Activated effector memory CD4-positive, alpha-beta T cell treated with anti-CD3 and anti-CD28 coated beads, Interleukin-2, amount 50 U/mL, for 16 hours (primary cell): ENCODE measurements around the gene CPHXL2.

Experiments
- DNase-seq: peaks from one replicate; pipeline ENCODE4 v3.0.0-alpha.2; 2020

CPHXL2 gene

DNA sequence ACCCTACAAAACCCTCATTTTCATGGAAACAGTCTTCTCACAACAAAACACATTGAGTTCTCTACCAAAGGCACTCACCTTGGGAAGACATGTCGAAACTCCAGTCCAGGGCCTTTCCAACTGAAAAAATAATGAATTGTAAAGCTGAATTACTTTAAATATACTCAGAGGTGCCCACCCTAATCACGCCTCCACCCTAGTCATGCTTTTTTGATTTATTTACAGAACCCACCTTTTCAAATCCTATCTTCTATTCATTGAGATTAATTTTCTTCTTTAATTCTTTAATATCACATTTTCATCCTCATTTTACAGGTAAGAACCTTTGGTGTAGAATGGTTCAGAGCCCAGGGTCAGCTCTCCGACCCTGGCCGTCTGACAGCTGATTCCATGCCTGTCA, at the start of gene CPHXL2:
Gene CPHXL2, minus strand, starts transcription at position 101 of the 400 bp plus-strand sequence. Its CDS starts 10 bp downstream, at position 91.
- DNase-seq = no peak

DNA sequence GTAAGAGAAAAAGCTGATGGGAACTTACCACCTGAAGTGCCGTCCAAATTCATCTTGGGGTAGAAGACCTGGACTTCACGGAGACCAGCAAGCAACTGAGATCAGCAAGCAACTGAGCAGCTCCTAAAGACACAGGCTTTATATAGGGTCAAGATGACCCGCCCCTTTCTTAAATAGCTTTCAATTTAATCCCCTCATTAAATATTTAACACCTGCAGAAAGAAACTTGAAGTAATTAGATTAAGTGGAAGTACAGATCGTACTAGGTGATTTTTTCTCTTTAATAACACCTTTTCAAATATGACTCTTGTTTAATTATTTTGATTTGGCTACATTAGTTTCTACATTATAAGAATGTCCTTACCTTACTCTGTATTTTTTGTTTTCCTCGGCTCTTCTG, 49.6 kb upstream of the CPHXL2 start, which contains the start of gene CPHXL:
Gene CPHXL, minus strand, starts transcription at position 101 of the 400 bp plus-strand sequence. Its CDS starts 48 bp downstream, at position 53.
- no peak for DNase-seq

DNA sequence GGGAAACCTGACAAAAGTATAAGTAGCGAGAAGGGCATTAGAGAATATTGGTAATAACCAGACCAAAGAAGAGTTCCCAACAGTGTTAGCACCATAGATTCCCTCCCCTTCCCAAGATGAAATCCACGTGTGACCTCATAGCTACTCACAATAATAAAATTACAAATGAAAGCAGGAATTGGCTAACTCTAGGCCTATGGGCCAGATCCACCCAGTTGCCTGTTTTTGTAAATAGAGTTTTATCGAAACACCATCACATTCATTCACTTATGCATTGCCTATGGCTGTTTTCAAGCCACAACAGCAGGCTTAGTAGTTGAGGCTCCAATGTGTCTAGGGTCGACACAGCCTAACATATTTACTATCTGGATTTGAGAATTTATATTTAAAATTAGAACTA, 41.6 kb upstream of the CPHXL2 start:
- DNase-seq = no peak

DNA sequence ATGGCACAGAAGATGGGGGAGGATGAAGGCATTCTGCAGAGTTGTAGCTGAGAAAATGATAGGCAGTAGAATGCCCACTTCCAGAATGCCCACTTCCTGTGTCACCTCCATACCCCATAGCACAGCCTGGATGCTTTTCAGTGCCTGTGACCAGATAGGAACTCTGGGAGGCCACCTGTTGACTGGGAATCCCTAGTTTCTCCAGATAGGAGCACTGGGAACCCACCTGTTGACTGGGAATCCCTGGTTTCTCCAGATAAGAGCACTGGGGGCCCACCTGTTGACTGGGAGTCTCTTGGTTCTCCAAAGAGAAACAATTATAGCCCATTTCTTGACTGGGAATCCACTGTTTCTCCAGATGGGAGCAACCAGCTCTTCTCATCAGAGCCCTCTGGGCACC, 37.9 kb upstream of the CPHXL2 start:
- no peak for DNase-seq

DNA sequence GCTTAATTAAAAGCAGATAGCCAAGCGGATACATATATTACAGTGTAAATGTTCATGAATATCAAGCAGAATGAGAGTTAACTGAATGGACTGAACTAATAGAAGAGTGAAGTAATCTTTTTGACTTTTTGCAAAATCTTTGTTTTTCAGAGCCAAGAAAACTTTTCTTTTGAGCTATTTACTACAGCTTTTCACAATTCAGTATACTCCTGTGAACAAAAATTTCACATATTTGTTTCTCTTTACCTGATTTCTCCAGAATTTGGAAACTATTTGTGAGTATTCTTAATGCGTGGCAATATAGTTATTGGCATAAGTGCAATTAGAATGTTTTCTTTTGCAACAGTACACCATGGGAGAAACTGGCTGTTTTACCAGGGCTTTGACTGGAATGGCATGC, 33.5 kb upstream of the CPHXL2 start:
- no peak for DNase-seq

DNA sequence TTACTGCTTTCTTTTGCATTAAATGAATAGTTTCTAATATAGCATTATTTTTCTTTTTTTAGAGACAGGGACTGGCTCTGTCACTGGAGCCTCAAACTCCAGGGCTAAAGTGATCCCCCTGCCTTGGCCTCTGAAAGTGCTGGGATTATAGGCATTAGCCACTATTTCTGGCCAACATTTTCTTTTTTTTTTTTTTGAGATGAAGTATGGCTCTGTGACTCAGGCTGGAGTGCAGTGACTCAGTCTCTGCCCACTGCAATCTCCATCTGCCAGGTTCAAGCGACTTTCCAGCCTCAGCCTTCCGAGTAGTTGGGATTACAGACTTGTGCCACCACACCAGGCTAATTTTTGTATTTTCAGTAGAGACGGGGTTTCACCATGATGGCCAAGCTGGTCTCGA, 26.5 kb upstream of the CPHXL2 start:
- no peak for DNase-seq

DNA sequence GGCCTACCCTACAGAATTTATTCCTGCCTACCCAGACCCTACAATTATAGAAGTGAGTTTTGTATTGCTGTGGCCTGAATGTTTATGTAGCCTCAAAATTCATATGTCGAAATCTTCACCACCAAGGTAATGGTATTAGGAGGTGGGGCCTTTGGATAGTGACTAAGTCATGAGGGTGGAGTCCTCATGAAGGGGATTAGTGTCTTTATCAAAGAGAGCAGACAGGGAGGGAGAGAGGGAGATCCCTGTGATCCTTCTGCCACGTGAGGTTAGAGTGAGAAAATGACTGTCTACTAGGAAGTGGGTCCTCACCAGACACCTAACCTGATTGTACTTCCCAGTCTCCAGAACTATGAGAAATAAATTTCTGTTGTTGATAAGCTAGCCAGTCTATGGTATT, 25.4 kb upstream of the CPHXL2 start:
- no peak for DNase-seq

DNA sequence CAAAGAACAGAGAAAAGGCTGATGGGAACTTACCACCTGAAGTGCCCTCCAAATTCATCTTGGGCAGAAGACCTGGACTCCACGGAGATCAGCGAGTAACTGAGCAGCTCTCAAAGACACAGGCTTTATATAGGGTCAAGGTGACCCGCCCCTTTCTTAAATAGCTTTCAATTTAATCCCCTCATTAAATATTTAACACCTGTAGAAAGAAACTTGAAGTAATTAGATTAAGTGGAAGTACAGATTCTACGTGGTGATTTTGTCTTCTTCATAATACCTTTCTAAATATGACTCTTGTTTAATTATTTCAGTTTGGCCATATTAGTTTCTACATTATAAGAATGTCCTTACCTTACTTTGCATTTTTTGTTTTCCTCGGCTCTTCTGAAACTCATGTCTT, 24.6 kb upstream of the CPHXL2 start, which contains the start of gene DUXB:
Gene DUXB, minus strand, starts transcription at position 101 of the 400 bp plus-strand sequence. Its CDS starts 43 bp downstream, at position 58.
- DNase-seq = no peak

DNA sequence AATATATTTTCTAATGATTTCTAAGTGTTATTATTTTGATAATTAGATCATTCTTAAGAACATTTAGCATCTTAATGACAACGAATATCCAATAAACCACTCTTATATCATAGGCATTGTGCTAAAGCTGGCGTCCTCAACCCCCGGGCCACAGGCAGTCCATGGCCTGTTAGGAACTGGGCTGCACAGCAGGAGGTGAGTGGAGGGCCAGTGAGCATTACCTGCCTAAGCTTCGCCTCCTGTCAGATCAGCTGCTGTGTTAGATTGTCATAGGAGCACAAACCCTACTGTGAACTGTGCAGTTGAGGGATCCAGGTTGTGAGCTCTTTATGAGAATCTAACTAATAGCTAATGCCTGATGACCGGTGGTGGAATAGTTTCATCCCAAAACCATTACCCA, 20.8 kb upstream of the CPHXL2 start:
- no peak for DNase-seq

DNA sequence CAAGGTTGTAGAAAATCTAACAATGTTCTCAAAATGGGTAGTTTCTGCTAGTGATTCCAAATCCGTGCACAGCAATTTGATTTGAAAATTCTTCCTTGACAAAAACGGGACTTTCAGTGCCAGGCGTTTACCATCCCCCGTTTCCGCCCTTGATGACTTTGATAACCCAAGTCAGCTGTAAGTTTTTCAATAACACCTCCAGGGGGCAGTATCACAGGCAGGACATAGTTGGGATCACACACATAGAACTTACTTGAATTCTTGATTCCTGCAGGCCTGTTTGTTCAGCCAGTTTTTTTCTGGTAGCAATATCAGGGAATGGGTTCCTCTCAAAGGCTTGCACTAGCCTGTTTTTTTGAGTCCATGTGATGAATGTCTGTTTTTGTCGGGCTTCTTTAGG, 18.9 kb upstream of the CPHXL2 start:
- no peak for DNase-seq

DNA sequence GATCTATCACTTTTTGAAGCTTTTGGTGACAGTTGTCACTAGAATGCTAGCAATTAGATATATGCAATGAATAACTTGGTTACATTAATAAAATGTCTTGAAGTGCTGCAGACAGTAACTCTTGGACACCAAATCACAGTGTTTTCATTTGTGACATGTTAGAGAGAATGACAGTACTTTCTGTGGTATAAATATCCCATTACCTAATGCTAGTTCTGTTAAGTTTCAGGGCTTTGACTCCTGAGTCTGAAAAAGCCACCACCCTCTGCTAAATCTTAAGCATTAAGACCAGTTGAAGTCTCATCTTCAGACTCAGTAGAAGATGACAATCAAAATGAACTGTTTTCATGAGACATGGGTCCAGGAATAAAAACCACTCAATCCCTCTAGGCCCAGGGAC, 10.6 kb upstream of the CPHXL2 start:
- no peak for DNase-seq

DNA sequence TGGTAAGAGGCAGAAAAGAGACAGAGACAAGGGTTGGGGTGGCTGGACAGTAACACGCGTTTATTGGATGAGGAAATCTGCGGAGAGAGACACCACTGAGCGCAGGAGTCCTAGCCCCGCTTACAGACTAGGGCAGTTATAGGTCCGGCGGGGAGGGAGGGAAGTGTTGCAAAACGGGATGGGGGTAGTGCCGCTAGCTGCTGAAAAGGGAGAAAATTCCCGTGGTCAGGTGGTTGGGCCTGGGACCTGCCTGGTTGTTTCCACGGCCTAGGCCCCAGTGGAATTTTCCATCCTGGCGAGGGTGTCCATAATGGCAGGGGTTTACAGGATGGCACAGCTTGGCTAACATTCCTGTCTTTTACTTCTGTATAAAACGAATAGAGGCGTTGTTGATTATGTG, 5.5 kb upstream of the CPHXL2 start:
- DNase-seq = no peak

DNA sequence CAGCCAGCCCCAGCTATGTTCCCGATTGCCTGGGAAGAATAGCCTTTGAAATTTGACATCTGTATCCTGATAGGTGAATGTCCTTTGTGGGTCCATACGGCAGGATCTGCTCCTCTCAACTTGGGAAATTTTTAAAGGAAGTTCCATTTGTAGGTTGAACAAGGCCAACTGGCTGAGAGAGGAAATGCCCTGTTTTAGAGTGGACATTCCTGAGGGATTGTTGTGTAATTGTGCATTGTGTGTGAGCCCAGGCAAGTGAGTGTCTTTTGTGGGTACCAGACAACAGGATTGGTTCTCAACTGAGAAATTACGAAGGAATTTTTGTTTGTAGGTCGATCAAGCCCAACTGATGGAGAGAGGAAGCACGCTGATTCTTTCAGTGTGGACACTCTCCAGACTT, 2.6 kb upstream of the CPHXL2 start:
- no peak for DNase-seq

DNA sequence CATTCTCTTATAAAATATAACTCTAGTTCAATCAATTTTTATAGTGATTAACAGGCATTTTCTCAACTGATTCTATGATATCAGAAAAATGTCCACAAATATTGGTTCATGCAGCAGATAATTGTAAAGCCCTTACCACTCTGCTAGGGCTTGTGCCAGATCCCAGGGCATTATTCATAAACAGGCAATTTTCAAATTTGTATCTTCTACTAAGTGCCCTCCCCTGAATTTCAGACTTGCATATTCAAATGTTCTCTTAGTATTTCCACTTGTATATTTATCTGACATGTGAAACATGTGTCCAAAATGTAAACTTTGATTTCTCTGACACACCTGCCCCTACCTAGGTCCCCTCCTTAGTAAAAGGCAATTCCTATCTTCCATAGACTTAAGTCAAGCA, 9.3 kb downstream of the CPHXL2 start:
- DNase-seq = no peak

DNA sequence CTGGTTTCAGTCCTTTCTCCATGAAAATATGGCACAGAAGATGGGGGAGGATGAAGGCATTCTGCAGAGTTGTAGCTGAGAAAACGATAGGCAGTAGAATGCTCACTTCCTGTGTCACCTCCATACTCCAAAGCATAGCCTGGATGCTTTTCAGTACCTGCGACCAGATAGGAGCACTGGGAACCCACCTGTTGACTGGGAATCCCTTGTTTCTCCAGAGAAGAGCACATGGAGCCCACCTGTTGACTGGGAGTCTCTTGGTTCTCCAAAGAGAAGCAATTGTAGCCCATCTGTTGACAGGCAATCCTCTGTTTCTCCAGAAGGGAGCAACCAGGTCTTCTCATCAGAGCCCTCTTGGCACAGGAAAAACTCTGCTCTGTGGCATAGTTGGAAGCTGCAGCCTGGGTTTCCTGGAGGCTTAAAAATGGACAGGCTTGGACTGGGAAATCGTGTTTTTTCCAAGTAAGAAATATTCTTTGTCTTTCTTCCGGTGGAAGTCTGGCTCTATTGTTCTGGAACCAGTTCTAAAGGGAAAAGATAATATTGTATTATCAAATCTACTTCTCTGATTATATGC, 16.0 kb downstream of the CPHXL2 start:
- DNase-seq = no peak

DNA sequence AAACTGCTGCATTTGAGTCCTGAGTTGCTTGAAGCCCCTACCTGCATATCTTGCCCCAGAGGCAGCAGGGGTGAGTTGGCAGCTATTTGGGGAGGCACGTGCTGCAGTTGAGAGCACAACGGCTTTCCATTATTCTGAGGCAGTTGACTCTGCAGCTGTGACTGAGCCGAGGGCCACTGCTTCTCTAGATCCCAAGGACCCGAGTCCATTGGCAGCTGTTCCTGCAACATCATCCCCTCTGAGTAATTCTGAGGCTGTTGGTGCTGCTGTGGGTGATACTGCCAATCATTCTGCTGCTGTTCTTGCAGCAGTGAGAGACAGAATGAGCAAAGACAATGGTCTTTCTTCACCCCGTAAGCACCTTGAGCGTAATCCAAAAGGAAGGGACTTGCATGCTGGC, 16.5 kb downstream of the CPHXL2 start:
- no peak for DNase-seq

DNA sequence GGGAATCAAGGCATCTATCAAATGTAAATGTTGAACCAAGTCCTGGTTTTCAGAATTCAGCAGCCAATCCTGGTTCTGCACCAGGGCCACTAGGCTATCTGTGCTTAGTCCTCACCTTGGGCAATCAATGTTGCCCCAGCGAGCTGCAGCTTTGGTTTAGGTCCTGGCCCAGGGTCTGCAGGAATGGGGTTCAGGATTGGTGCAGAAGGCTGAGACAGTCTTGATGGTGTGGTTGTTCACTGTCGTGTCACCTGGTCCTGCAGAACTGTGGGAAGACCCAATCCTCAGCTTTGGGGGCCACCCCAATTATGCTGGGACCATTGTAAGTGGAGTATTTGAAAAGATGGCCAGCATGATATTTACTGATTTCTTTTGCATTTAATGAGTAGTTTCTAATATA, 18.6 kb downstream of the CPHXL2 start:
- DNase-seq = no peak

DNA sequence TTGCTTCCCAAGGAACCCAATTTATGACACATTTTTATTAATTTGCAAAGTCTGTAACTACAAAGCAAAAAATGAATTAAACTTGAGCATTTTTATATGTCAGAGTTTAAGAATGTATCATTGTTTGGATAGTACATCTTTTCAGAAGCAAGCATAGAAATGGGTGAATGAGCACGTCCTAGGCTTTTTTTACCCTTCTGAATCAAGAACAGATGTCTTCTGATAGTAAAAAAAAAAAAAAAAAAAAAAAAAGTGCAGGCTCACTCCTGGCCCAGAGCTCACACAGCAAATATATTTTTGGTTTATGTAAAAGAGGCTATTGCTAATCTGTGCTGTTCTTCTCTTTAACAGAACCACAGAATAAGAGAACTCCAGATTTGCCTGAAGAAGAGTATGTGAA, 22.9 kb downstream of the CPHXL2 start:
- DNase-seq = no peak

DNA sequence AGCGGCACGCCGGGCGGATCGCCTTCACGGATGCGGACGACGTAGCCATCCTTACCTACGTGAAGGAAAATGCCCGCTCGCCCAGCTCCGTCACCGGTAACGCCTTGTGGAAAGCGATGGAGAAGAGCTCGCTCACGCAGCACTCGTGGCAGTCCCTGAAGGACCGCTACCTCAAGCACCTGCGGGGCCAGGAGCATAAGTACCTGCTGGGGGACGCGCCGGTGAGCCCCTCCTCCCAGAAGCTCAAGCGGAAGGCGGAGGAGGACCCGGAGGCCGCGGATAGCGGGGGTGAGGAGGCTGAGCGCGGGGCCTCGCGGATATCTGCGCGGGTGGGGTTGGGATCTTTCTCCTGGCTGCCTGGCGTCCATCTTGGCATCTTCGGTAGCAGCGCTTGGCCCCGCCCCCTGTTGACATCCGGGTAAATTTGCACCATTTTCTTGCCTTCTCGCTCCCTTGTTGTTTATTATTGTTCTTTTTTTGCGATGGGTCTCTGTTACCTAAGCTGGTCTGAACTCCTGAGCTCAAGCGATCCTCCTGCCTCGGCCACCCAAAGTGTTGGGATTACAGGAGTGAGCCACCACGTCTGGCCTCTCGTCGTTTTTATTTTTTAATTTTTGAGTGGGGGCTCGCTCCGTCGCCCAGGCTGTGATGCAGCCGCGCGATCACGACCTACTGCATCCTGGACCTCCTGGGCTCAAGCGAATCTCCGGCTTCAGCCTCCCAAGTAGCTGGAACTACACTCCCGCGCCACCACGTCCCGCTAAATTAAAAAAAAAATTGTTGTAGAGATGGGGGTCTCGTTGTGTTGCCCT, 28.3 kb downstream of the CPHXL2 start:
- DNase-seq = peak; percentile 95

DNA sequence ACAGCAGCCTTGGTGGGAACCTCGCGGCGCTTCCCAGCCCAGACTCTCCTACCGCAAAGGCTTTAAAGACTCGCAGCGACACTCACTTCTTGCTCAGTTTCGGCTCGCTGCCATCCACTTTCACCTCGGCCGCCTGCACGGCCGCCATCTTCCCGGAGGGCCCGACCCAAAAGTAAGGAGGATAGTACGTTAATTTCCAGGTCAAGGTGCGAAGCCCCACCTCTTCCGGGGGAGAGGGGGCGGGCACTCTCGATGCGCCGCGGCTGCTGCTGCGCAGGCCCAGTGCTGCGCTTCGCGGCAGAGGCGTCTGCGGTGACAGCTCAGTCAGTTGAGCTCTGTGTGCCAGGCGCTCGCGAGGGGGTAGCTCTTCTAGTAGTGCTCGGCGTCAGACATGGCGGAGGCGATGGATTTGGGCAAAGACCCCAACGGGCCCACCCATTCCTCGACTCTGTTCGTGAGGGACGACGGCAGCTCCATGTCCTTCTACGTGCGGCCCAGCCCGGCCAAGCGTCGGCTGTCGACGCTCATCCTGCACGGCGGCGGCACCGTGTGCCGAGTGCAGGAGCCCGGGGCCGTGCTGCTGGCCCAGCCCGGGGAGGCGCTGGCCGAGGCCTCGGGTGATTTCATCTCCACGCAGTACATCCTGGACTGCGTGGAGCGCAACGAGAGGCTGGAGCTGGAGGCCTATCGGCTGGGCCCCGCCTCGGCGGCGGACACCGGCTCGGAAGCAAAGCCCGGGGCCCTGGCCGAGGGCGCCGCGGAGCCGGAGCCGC, 29.1 kb downstream of the CPHXL2 start, which contains the start of the genes KARS1 and TERF2IP:
Gene KARS1, minus strand, starts transcription at position 174 of the 773 bp plus-strand sequence. Its CDS starts 26 bp downstream, at position 148.
Gene TERF2IP, plus strand, starts transcription at position 282 of the 773 bp plus-strand sequence. Its CDS starts 110 bp downstream, at position 392.
- DNase-seq = peak; percentile 99

DNA sequence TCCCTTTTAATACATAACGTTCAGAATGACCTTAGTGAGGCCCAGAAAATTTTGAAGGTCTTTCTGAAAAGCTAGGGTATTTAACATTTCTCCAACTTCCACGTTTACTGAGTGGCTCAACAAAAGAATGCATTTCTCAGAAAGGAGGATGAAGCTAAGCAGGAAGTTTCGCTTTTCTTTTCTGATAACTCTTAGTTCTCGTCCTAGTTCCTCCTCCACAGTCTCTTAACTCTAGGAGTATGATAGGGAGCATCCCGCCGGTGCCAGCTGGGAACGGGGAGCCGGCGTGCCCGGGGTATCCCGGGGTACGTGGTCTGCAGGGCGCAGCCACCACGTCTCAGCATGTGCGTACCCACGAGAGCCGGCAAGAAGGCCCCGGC, 29.7 kb downstream of the CPHXL2 start:
- no peak for DNase-seq

DNA sequence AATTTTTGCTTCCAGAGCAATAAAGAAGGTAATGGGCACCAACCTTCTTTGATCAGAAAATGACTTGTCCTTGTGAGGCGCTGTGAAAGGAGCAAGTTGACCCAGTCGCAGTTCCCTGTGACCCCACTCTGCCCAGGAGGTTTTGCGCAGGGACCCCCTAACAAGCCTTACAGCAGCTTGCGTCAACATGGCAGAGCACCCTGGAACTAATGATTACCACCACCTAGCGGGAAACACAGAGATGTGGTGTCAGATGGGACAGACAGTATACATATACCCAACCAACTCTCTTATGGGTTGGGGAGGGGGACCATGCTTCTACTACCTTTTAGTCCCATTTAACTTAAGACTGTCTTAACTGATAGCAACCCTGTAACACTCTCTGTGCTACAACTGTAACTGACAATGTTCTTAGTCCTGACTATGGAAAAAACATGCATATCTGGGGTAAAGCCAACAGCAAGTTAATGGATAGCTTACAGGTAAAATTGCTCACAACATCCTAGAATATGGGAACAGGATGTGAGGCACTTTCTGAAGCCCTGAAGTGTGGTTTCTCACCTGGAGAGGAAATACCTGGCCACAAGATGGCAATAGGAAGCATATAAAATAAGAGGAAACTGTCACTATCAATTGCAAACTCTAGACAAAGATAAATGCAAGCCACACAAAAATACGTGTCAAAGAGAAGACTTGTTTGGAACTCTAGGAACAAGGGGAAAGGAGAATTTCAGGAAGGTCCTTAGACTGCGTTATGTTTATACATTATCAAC, 32.4 kb downstream of the CPHXL2 start:
- DNase-seq = no peak

DNA sequence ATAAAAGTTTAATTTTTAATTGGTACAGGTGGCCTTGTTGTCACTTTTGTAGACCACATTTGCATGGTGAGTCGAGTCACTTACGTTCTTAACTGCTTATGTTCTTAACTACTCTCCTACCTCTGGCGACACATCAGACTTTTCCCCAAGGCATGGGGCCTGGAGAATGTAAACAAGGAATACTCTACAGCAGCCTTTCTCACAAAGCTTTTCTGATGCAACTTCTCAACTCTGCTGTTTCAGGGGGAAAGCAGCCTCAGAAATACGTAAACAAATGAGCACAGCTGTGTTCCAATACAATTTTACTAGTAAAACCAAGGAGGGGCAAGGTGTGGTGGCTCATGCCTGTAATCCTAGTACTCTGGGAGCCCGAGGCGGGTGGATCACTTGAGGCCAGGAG, 36.2 kb downstream of the CPHXL2 start:
- no peak for DNase-seq
